MCF 10A (cell line): ENCODE measurements around the gene KCTD13. TPM values are rescaled to one million over a fixed set of nuclear protein-coding genes. Genes with fewer than 3 reads are reported as not detected.
"Not testable (repeated sequence)": the region's sequence is repeated elsewhere in the genome, so short reads cannot be mapped to it uniquely, and the experiment has no call there.

Source experiments
- BruUV-seq: library from RNA; stranded (reverse); fragments of 400-500 nt; replicated peaks from 2 replicates; lab custom pipeline; 2021; lab: Mats Ljungman, UMichigan
- CTCF ChIA-PET: fragments of 300-600 bp; sonication (Branson Sonifier 250); formaldehyde crosslinking; extraction: SDS; loops from one replicate; lab custom pipeline; 2021; ENCODE audit warnings: antibody characterized with exemption, inconsistent platforms; lab: Yijun Ruan, JAX
- POLR2A ChIA-PET: fragments of 300-600, 350-650 bp; sonication (Branson Sonifier 250); formaldehyde crosslinking; extraction: SDS; loops from one replicate; lab custom pipeline; 2020; ENCODE audit warnings: antibody characterized with exemption, inconsistent platforms; lab: Yijun Ruan, JAX
- DNase-seq: peaks from one replicate; pipeline ENCODE4 v3.0.0-alpha.2; 2018; ENCODE audit not compliant: unreplicated experiment
- H3K27ac Mint-ChIP-seq: one replicate; pipeline ENCODE4 v1.8.0; 2022; ENCODE audit warnings: mild to moderate bottlenecking, low read depth, mixed read lengths; ENCODE audit not compliant: unreplicated experiment
- H3K27me3 Mint-ChIP-seq: one replicate; pipeline ENCODE4 v1.8.0; 2022; ENCODE audit warnings: mixed read lengths; ENCODE audit not compliant: insufficient read depth, unreplicated experiment
- H3K36me3 Mint-ChIP-seq: one replicate; pipeline ENCODE4 v1.8.0; 2022; ENCODE audit warnings: mild to moderate bottlenecking, moderate library complexity, mixed read lengths; ENCODE audit not compliant: insufficient read depth, unreplicated experiment
- H3K4me1 Mint-ChIP-seq: one replicate; pipeline ENCODE4 v1.8.0; 2022; ENCODE audit warnings: mixed read lengths; ENCODE audit not compliant: insufficient read depth, unreplicated experiment
- H3K4me3 Mint-ChIP-seq: one replicate; pipeline ENCODE4 v1.8.0; 2022; ENCODE audit warnings: mild to moderate bottlenecking, moderate library complexity, mixed read lengths; ENCODE audit not compliant: unreplicated experiment
- H3K9me3 Mint-ChIP-seq: one replicate; pipeline ENCODE4 v1.8.0; 2022; ENCODE audit warnings: mixed read lengths; ENCODE audit not compliant: unreplicated experiment
- CTCF ChIP-seq: fragments of 200-600 bp; IDR thresholded peaks from one replicate; pipeline ENCODE4 v1.8.0; 2022; ENCODE audit warnings: antibody characterized with exemption, mild to moderate bottlenecking; ENCODE audit not compliant: unreplicated experiment
- intact Hi-C: fragments of 100-400 bp; cut with micrococcal nuclease; formaldehyde crosslinking; loops from 2 replicates; pipeline ENCODE4 v1.14.1; 2022
- total RNA-seq: library from RNA; stranded (reverse); gene quantifications from 2 replicates; pipeline ENCODE4 v1.2.3, GENCODE V29; 2022

Gene KCTD13
- total RNA-seq, 1 experiment from 2014 or later, result 38.9 TPM

GRCh38 chr16:29913514-29913913, 12.5 kb downstream of the KCTD13 start:
- BruUV-seq, result no TSS peak
- intact Hi-C loops, result no loop called here
- H3K36me3 Mint-ChIP-seq, result peaks cover 44% of the 10 kb centered on the region
- ChIA-PET CTCF (interaction anchor here (0.6 kb wide), 1 partner anchor 64 kb away, joined by 3 read pairs; no protein-coding TSS in a partner anchor), POLR2A (interaction anchor here (1.0 to 1.6 kb wide), 2 partner anchors 12 to 30 kb away, joined by 3 to 6 read pairs; partner anchors contain the start of gene KCTD13)
- TF ChIP-seq CTCF, result no peak
- DNase-seq, result no peak
- H3K9me3 Mint-ChIP-seq, result no peaks in the 10 kb centered on the region
- H3K27ac Mint-ChIP-seq, result no peak overlapping the region
- no peaks in the 10 kb centered on the region for H3K4me1 Mint-ChIP-seq
- no peak overlapping the region for H3K4me3 Mint-ChIP-seq
- no peaks in the 10 kb centered on the region for H3K27me3 Mint-ChIP-seq

- intact Hi-C loops, result no loop called here
- no TSS peak for BruUV-seq
- POLR2A ChIA-PET, result interaction anchor here (0.7 to 1.9 kb wide), 3 partner anchors 14 to 161 kb away, joined by 3 to 6 read pairs (median 3); partner anchors contain the start of gene KCTD13
- no peaks in the 10 kb centered on the region for H3K9me3 Mint-ChIP-seq
- no peak for DNase-seq
- H3K27me3 Mint-ChIP-seq, result no peaks in the 10 kb centered on the region
- CTCF ChIA-PET, result no interaction called here
- H3K27ac Mint-ChIP-seq, result no peak overlapping the region
- no peak for TF ChIP-seq CTCF
- no peaks in the 10 kb centered on the region for H3K4me1 Mint-ChIP-seq
- peaks cover 40% of the 10 kb centered on the region for H3K36me3 Mint-ChIP-seq
- no peak overlapping the region for H3K4me3 Mint-ChIP-seq
Measured at GRCh38 chr16:29912087-29912486, 13.9 kb downstream of the KCTD13 start.

- no peaks in the 10 kb centered on the region for H3K9me3 Mint-ChIP-seq
- CTCF ChIA-PET, result no interaction called here
- intact Hi-C loops, result no loop called here
- BruUV-seq, result no TSS peak
- no peak overlapping the region for H3K27ac Mint-ChIP-seq
- no peaks in the 10 kb centered on the region for H3K27me3 Mint-ChIP-seq
- H3K4me3 Mint-ChIP-seq, result no peak overlapping the region
- DNase-seq, result no peak
- no peak for TF ChIP-seq CTCF
- POLR2A ChIA-PET, result interaction anchor here (1.9 kb wide), 1 partner anchor 14 kb away, joined by 6 read pairs; the partner anchor contains the start of gene KCTD13
- H3K36me3 Mint-ChIP-seq, result peaks cover 36% of the 10 kb centered on the region
- H3K4me1 Mint-ChIP-seq, result no peaks in the 10 kb centered on the region
Measured at GRCh38 chr16:29911676-29912010, 14.4 kb downstream of the KCTD13 start.

GRCh38 chr16:29910819-29911675, 15.0 kb downstream of the KCTD13 start:
- no TSS peak for BruUV-seq
- ChIA-PET CTCF (interaction anchor here (0.5 kb wide), 1 partner anchor 121 kb away, joined by 3 read pairs; no protein-coding TSS in a partner anchor), POLR2A (interaction anchor here (0.6 to 2.4 kb wide), 3 partner anchors 10 to 133 kb away, joined by 3 to 11 read pairs (median 6); partner anchors contain the start of genes ASPHD1, KCTD13 and ZG16)
- H3K27ac Mint-ChIP-seq, result no peak overlapping the region
- H3K9me3 Mint-ChIP-seq, result no peaks in the 10 kb centered on the region
- H3K36me3 Mint-ChIP-seq, result peaks cover 36% of the 10 kb centered on the region
- intact Hi-C loops, result no loop called here
- H3K4me3 Mint-ChIP-seq, result no peak overlapping the region
- DNase-seq, result no peak
- no peaks in the 10 kb centered on the region for H3K4me1 Mint-ChIP-seq
- H3K27me3 Mint-ChIP-seq, result no peaks in the 10 kb centered on the region
- no peak for TF ChIP-seq CTCF

GRCh38 chr16:29909851-29910250, 16.2 kb downstream of the KCTD13 start:
- H3K9me3 Mint-ChIP-seq, H3K27ac Mint-ChIP-seq, DNase-seq, H3K4me1 Mint-ChIP-seq, H3K27me3 Mint-ChIP-seq, intact Hi-C loops, H3K4me3 Mint-ChIP-seq, BruUV-seq: not testable (repeated sequence)
- CTCF ChIA-PET, result interaction anchor here (0.6 kb wide), 2 partner anchors 13 to 60 kb away, joined by 4 read pairs; no protein-coding TSS in a partner anchor
- POLR2A ChIA-PET, result interaction anchor here (0.6 to 2.4 kb wide), 3 partner anchors 9 to 86 kb away, joined by 3 to 11 read pairs (median 4); partner anchors contain the start of genes ASPHD1 and INO80E
- peaks cover 31% of the 10 kb centered on the region for H3K36me3 Mint-ChIP-seq
